Type B pancreatic cell (in vitro differentiated cells): Measurements from ENCODE around the gene LCMT1. TPM values are rescaled to one million over a fixed set of nuclear protein-coding genes. Genes with fewer than 3 reads are reported as not detected.
"Not testable (repeated sequence)": the region's sequence is repeated elsewhere in the genome, so short reads cannot be mapped to it uniquely, and the experiment has no call there.

Experiments
- DNase-seq: peaks from one replicate; pipeline ENCODE4 v3.0.0; 2021; ENCODE audit warnings: mixed read lengths; ENCODE audit not compliant: unreplicated experiment; ENCODE audit errors: extremely low spot score
- H3K27ac Mint-ChIP-seq: 2 replicates; pipeline ENCODE4 v1.8.0; 2021; ENCODE audit warnings: mild to moderate bottlenecking, mixed read lengths
- H3K27me3 Mint-ChIP-seq: 2 replicates; pipeline ENCODE4 v1.8.0; 2021; ENCODE audit warnings: mixed read lengths
- H3K36me3 Mint-ChIP-seq: 2 replicates; pipeline ENCODE4 v1.8.0; 2021; ENCODE audit warnings: mixed read lengths
- H3K4me1 Mint-ChIP-seq: one replicate; pipeline ENCODE4 v1.8.0; 2021; ENCODE audit warnings: mixed read lengths; ENCODE audit not compliant: unreplicated experiment
- H3K4me3 Mint-ChIP-seq: 2 replicates; pipeline ENCODE4 v1.8.0; 2021; ENCODE audit warnings: mild to moderate bottlenecking, mixed read lengths
- H3K9me3 Mint-ChIP-seq: 2 replicates; pipeline ENCODE4 v1.8.0; 2021; ENCODE audit warnings: mixed read lengths
- CTCF ChIP-seq: fragments of 200-600 bp; sonication (generic); conservative IDR thresholded peaks from 2 replicates; pipeline ENCODE4 v1.5.0; 2021; ENCODE audit warnings: antibody characterized with exemption, mild to moderate bottlenecking
- long read RNA-seq: library from polyadenylated mRNA; unstranded; transcript quantifications from one replicate; pipeline ENCODE4 v2.0.0, GENCODE V29; 2020
- total RNA-seq: library from RNA; stranded (reverse); gene quantifications from 2 replicates; pipeline ENCODE4 v1.2.1, GENCODE V29; 2021; ENCODE audit warnings: low replicate concordance

LCMT1 gene
- total RNA-seq: 63.8 and 65.7 TPM in 2 replicates
- long read RNA-seq, transcript LCMT1-201 (12 exons, 1,529 nt): minor isoform, 59 of 272 reads
- long read RNA-seq, transcript LCMT1-203 (11 exons, 1,368 nt): major isoform, 184 of 272 reads
- long read RNA-seq, partial matches to known transcripts: 2 of 272 reads
- long read RNA-seq, other reads (novel, unspliced or antisense): 22 of 272 reads

GRCh38 chr16:25111403-25112166, at the start of gene LCMT1:
Gene LCMT1 (plus strand): TSS chr16:25111742. CDS start chr16:25111884, 142 bp downstream.
- no peaks in the 10 kb centered on the region for H3K9me3 Mint-ChIP-seq
- peak within 1 kb of the TSS; percentile 90 for H3K4me3 Mint-ChIP-seq
- peak; percentile 90 for DNase-seq
- peaks cover 4% of the 10 kb centered on the region for H3K36me3 Mint-ChIP-seq
- H3K27me3 Mint-ChIP-seq: no peaks in the 10 kb centered on the region
- peak within 1 kb of the TSS; percentile 85 for H3K27ac Mint-ChIP-seq
- peaks cover 34% of the 10 kb centered on the region for H3K4me1 Mint-ChIP-seq
- TF ChIP-seq CTCF: no peak

GRCh38 chr16:25063102-25063501, 48.4 kb upstream of the LCMT1 start:
- H3K27ac Mint-ChIP-seq: no peak overlapping the region
- H3K4me1 Mint-ChIP-seq: peaks cover 8% of the 10 kb centered on the region
- no peak for TF ChIP-seq CTCF
- no peak for DNase-seq
- no peaks in the 10 kb centered on the region for H3K36me3 Mint-ChIP-seq
- H3K9me3 Mint-ChIP-seq: no peaks in the 10 kb centered on the region
- no peaks in the 10 kb centered on the region for H3K27me3 Mint-ChIP-seq
- H3K4me3 Mint-ChIP-seq: no peak overlapping the region

GRCh38 chr16:25063865-25064264, 47.7 kb upstream of the LCMT1 start:
- Mint-ChIP-seq H3K4me1 (peaks cover 8% of the 10 kb centered on the region), H3K4me3 (no peak overlapping the region), H3K27me3 (no peaks in the 10 kb centered on the region), H3K36me3 (no peaks in the 10 kb centered on the region), H3K27ac (no peak overlapping the region), H3K9me3 (no peaks in the 10 kb centered on the region)
- no peak for TF ChIP-seq CTCF
- no peak for DNase-seq

GRCh38 chr16:25064281-25064680, 47.3 kb upstream of the LCMT1 start:
- H3K4me1 Mint-ChIP-seq, H3K27me3 Mint-ChIP-seq, H3K9me3 Mint-ChIP-seq, DNase-seq, H3K36me3 Mint-ChIP-seq, H3K27ac Mint-ChIP-seq, H3K4me3 Mint-ChIP-seq: not testable (repeated sequence)

- no peaks in the 10 kb centered on the region for H3K36me3 Mint-ChIP-seq
- no peak for DNase-seq
- no peak overlapping the region for H3K27ac Mint-ChIP-seq
Measured at GRCh38 chr16:25064937-25065336, 46.6 kb upstream of the LCMT1 start.

More at GRCh38 chr16:25064937-25065336, 46.6 kb upstream of the LCMT1 start:
- no peak for TF ChIP-seq CTCF
- no peaks in the 10 kb centered on the region for H3K9me3 Mint-ChIP-seq
- H3K4me1 Mint-ChIP-seq: peaks cover 8% of the 10 kb centered on the region
- H3K4me3 Mint-ChIP-seq: no peak overlapping the region
- H3K27me3 Mint-ChIP-seq: no peaks in the 10 kb centered on the region
